GM12875 (cell line): ENCODE results near the gene COQ6.
"Not testable (repeated sequence)": the region's sequence is repeated elsewhere in the genome, so short reads cannot be mapped to it uniquely, and the experiment has no call there.

Experiments used
- H3K4me3 ChIP-seq: one replicate; pipeline ENCODE4 v1.5.1; 2011; ENCODE audit warnings: low read depth, low read length, control low read depth
- CTCF ChIP-seq: IDR thresholded peaks from 2 replicates; pipeline ENCODE4 v1.5.1; 2011; ENCODE audit warnings: low read depth, mild to moderate bottlenecking, control low read depth, inconsistent platforms, low read length, moderate library complexity, borderline replicate concordance; ENCODE audit not compliant: insufficient read depth

COQ6 gene

DNA sequence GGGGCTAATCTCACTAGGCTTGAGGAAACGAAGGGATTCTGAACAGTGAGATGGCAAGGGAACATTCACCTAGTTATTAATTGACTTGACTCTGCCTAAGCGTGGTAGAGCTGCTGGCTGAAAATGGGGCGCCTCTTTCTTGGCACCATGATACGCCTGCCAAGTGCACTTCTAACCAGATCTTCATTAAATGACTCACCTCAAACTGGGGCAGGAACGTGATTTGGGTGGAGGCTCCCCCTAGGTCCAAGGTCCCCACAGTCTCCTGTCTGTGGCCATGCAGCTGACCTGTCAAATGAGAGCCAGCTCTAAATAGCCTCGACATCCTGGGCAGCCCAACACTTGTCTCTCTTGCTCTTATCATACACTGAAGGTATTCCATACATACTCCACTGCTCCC is 26.0 kb downstream of the COQ6 start:
- H3K4me3 ChIP-seq: no peak overlapping the region
- no peak for TF ChIP-seq CTCF

DNA sequence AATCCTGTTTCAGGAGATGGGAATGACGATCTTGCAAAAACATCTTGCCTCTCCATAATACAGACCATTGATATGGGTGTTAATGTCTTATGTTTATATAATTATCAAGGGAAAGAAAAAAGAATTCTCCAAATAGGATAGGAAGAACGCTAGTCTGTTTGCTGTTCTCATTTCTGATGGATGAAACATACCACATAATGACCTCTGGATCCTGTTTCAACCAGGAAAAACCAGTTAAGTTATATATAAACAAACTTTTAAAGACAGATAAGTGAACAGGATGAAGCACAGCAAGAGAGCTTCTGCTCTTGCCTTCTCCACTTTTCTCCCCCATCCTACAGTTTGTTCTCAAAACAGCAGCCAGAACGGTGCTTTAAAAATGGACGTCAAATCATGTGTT is 27.8 kb downstream of the COQ6 start:
- no peak for TF ChIP-seq CTCF
- H3K4me3 ChIP-seq: no peak overlapping the region

- H3K4me3 ChIP-seq: no peak overlapping the region
- TF ChIP-seq CTCF: no peak
Observed at GRCh38 chr14:73988065-73988464, 38.0 kb downstream of the COQ6 start.

DNA sequence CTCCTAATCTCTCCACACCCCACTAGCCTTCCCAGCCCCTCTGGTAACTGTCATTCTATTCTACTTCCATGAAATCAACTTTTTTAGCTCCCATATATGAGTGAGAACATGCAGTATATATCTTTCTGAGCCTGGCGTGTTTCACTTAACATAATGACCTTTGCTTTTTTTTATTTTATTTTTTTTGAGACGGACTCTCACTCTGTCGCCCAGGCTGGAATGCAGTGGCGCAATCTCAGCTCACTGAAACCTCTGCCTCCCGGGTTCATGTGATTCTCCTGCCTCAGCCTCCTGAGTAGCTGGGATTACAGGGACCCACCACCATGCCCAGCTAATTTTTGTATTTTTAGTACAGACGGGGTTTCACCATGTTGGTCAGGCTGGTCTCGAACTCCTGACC is 38.6 kb downstream of the COQ6 start:
- H3K4me3 ChIP-seq: not testable (repeated sequence)

DNA sequence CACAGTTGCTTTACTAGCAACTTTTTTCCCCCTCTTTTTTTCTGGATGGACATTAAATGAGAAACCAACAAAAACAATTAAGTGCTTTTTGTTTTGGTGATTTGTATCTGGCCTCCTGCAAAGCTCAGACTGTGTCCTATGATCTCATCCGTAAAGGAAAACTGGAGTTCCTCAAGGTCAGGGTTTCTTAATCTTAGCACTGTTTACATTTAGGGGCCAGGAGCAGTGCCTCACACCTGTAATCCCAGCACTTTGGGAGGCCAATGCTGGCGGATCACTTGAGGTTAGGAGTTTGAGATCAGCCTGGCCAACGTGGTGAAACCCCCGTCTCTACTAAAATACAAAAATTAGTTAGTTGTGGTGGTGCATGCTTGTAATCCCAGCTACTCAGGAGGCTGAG is 41.0 kb downstream of the COQ6 start:
- TF ChIP-seq CTCF: no peak
- H3K4me3 ChIP-seq: no peak overlapping the region

GRCh38 chr14:73994926-73995325 is 44.8 kb downstream of the COQ6 start:
- not testable (repeated sequence) for H3K4me3 ChIP-seq

DNA sequence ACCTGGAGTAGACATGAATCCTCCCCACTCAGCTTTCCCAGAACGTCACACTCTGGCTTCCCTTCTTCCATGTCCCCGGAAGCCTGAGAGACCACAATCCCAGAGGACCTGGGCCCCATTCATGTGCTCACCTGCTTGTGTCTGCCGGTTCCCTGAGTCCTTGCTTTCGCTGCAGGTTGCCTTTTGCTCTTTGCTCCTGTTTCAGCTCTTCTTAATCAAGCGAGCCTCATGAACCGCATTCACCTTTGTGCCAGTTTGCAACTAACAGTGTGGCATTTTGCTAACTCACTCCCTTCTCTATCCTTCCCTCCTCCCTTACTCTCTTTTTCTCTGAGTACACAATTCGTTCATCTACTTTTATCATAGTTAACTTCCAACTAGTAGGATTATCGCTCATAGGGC is 45.9 kb downstream of the COQ6 start:
- no peak overlapping the region for H3K4me3 ChIP-seq
- no peak for TF ChIP-seq CTCF

DNA sequence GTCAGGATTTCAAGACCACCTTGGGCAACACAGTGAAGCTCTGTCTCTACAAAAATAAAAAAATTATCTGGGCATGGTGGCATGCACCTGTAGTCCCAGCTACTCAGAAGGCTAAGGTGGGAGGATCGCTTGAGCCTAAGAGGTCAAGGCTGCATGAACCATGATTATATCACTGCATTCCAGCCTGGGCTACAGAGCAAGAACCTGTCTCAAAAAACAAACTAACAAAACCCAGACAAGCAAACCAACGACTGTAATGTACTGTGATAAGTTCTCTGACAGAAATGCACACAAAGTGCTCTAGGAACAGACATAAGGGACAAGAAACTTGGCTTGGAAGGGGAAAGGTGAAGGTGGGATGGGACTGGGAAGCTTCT is 46.6 kb downstream of the COQ6 start:
- H3K4me3 ChIP-seq: no peak overlapping the region
- TF ChIP-seq CTCF: no peak
